Pancreas (tissue), 10 donors: ENCODE measurements around the gene IGFALS. TPM values are rescaled to one million over a fixed set of nuclear protein-coding genes. Genes with fewer than 3 reads are reported as not detected.

ENCODE experiments used
- ATAC-seq, 4 donors: fragments of 200-7000 bp; cut with Tn5 transposase; one replicate each; pipeline versions ENCODE4 v1.8.0 to v1.9.1; 2020; ENCODE audit warnings: mild to moderate bottlenecking in 4 of 4, moderate library complexity in 4 of 4
- DNase-seq, 6 donors: peaks; one replicate each; pipeline ENCODE4 v3.0.0-alpha.2; 2020
- FAIRE-seq: peaks from 2 replicates; lab custom pipeline; 2012; peaks lifted over from hg19 to GRCh38; lab: Jason Lieb, UNC
- H3K27ac ChIP-seq, 4 donors: fragments of 200-600 bp; sonication (generic); 1 replicate in 3 of 4; 2 replicates in 1 of 4; pipeline versions ENCODE4 v1.5.0 to v1.8.0; 2020
- H3K27me3 ChIP-seq, 4 donors: fragments of 200-600 bp; one replicate each; pipeline ENCODE4 v1.8.0; 2021
- H3K36me3 ChIP-seq, 3 donors: fragments of 200-600 bp; sonication (generic) in 1 of 3; one replicate each; pipeline versions ENCODE4 v1.5.0 to v1.8.0; 2020 to 2021
- H3K4me1 ChIP-seq, 3 donors: fragments of 200-600 bp; one replicate each; pipeline ENCODE4 v1.8.0; 2021
- H3K4me3 ChIP-seq, 4 donors: fragments of 200-600 bp; sonication (generic) in 2 of 4; one replicate each; pipeline versions ENCODE4 v1.5.0 to v1.8.0; 2020 to 2021
- H3K9me3 ChIP-seq, 4 donors: fragments of 200-600 bp; one replicate each; pipeline ENCODE4 v1.8.0; 2021
- CTCF ChIP-seq, 4 donors: fragments of 200-600 bp; sonication (generic) in 3 of 4; IDR thresholded peaks; one replicate each; pipeline versions ENCODE4 v1.5.0 to v1.8.0; 2021; ENCODE audit warnings: antibody characterized with exemption in 4 of 4
- WGBS, 2 donors: extraction: QIAGEN DNeasy Blood & Tissue Kit; methylation state at CpG; one replicate each; pipeline ENCODE4 v1.1.7; 2013; 5-methylcytosine and 5-hydroxymethylcytosine counted together
- intact Hi-C, 3 donors: fragments of 100-400 bp; cut with DNase I; formaldehyde crosslinking; loops; one replicate each; pipeline versions ENCODE4 v1.11.1 to v1.14.2; 2022
- polyA plus RNA-seq, 2 donors: library from polyadenylated mRNA; stranded (reverse); fragments of 200-250 nt; gene quantifications; one replicate each; pipeline ENCODE4 v1.2.3, GENCODE V29; 2013
- total RNA-seq, 6 donors: library from RNA; stranded (reverse); fragmentation: NEBNext Ultra II Directional in 4 of 6; extraction: Animal tissue kit (Norgen Biotek cat#: 25700) in 4 of 6; gene quantifications; one replicate each; pipeline versions ENCODE4 v1.2.1 to v1.2.4, GENCODE V29; 2021 to 2023
- donor health status: healthy with polysubstance abuse.
- donor health status: DM: no; HTN: no; CAD: no; lungs with moderate emphysema.
- donor health status: DM: no; HTN: no; CAD: no.
- donor health status: control.
- donor health status: control.
- donor health status: Bipolar disorder and iron deficiency.
- donor health status: DM: yes; HTN: yes; CAD: no.
- donor health status: DM: no; HTN: no; CAD: no.
- donor health status: DM: no; HTN: no; CAD: no.
- donor health status: DM: yes; HTN: yes; CAD: no.

Gene IGFALS
- total and polyA plus RNA-seq, 8 donors: 1.0 to 8.2 (median 3.2) TPM

- ATAC-seq (peak; percentile 74 to 80 (median 76)), DNase-seq (peak; percentile 76 to 96 (median 90)), FAIRE-seq (no peak)
- 0 to 1% methylated on average over 59 to 108 of the region's 108 CpGs for WGBS, 2 donors
- Histone ChIP-seq H3K4me3 (peak within 1 kb of the TSS; percentile 87 to 100 (median 96)), H3K27ac (peak within 1 kb of the TSS; percentile 89 to 97 (median 92)), H3K36me3 (peaks cover 0 to 27% (median 10%) of the 10 kb centered on the region in 3 donors), H3K9me3 (no peaks in the 10 kb centered on the region), H3K4me1 (peaks cover 9 to 13% (median 9%) of the 10 kb centered on the region in 3 donors), H3K27me3 (no peaks in the 10 kb centered on the region)
- intact Hi-C loops: no loop called here
- TF ChIP-seq CTCF (IDR thresholded peaks at IDR 0.05): peak; percentile 60 to 74 (median 66)
These were observed 20.4 kb downstream of the IGFALS start, which contains the start of gene MRPS34 for GRCh38 chr16:1772908-1773702. Gene MRPS34 (minus strand): TSS chr16:1773134. CDS start chr16:1773119, 15 bp downstream.

- ATAC-seq: peak; percentile 0 to 3 (median 2)
- intact Hi-C loops: no loop called here
- no peak for TF ChIP-seq CTCF (IDR thresholded peaks at IDR 0.05)
- no peak for FAIRE-seq
- H3K27ac ChIP-seq: peak within 1 kb of the TSS; percentile 89 to 97 (median 92)
- WGBS, 2 donors: 0% methylated on average over 53 of the region's 53 CpGs
- peak within 1 kb of the TSS; percentile 87 to 100 (median 96) for H3K4me3 ChIP-seq
- H3K4me1 ChIP-seq: peaks cover 9 to 13% (median 9%) of the 10 kb centered on the region in 3 donors
- H3K27me3 ChIP-seq: no peaks in the 10 kb centered on the region
- peaks cover 0 to 27% (median 4%) of the 10 kb centered on the region in 3 donors for H3K36me3 ChIP-seq
- DNase-seq: peak in 1 of 6 donors; percentile 85
- H3K9me3 ChIP-seq: no peaks in the 10 kb centered on the region
These were observed 21.1 kb downstream of the IGFALS start, which contains the start of gene EME2 for GRCh38 chr16:1772362-1772907. Gene EME2 (plus strand): TSS chr16:1772810. CDS start chr16:1773228, 418 bp downstream.

GRCh38 chr16:1771864-1772361 lies 21.6 kb downstream of the IGFALS start:
- ATAC-seq (no peak), DNase-seq (peak in 2 of 6 donors; percentile 40 to 70), FAIRE-seq (no peak)
- Histone ChIP-seq H3K27me3 (no peaks in the 10 kb centered on the region), H3K4me3 (peak overlapping the region; percentile 87 to 100 (median 96)), H3K27ac (peak overlapping the region in 3 of 4 donors; percentile 68 to 97 (median 90)), H3K9me3 (no peaks in the 10 kb centered on the region), H3K36me3 (peaks cover 0 to 24% (median 0%) of the 10 kb centered on the region in 3 donors), H3K4me1 (peaks cover 9 to 13% (median 9%) of the 10 kb centered on the region in 3 donors)
- intact Hi-C loops: no loop called here
- WGBS, 2 donors: 7 to 10% methylated on average over 22 of the region's 22 CpGs
- TF ChIP-seq CTCF (IDR thresholded peaks at IDR 0.05): no peak

GRCh38 chr16:1771188-1771863 lies 22.2 kb downstream of the IGFALS start, which contains the start of gene NME3:
Gene NME3 (minus strand): TSS chr16:1771543. CDS start chr16:1771534, 9 bp downstream.
- WGBS, 2 donors: 1 to 2% methylated on average over 43 to 79 of the region's 79 CpGs
- peaks cover 9 to 13% (median 9%) of the 10 kb centered on the region in 3 donors for H3K4me1 ChIP-seq
- intact Hi-C loops: no loop called here
- no peaks in the 10 kb centered on the region for H3K27me3 ChIP-seq
- peak; percentile 72 to 93 (median 82) for DNase-seq
- FAIRE-seq: no peak
- peaks cover 0 to 20% (median 0%) of the 10 kb centered on the region in 3 donors for H3K36me3 ChIP-seq
- peak within 1 kb of the TSS; percentile 87 to 100 (median 96) for H3K4me3 ChIP-seq
- no peaks in the 10 kb centered on the region for H3K9me3 ChIP-seq
- TF ChIP-seq CTCF (IDR thresholded peaks at IDR 0.05): no peak
- peak; percentile 38 to 56 (median 50) for ATAC-seq
- H3K27ac ChIP-seq: peak within 1 kb of the TSS; percentile 89 to 97 (median 92)
